Measurements from ENCODE around the gene LYZL6.

GRCh38 chr17:35982409-35983191 lies 39.1 kb upstream of the LYZL6 start:
- TF ChIP-seq CTCF (optimal IDR thresholded peaks at IDR 0.05 in 1 of 3, IDR thresholded peaks at IDR 0.05 in 1 of 3, conservative IDR thresholded peaks at IDR 0.05 in 1 of 3; ENCODE audit: extremely low read depth in 1 of 3, insufficient read depth in 2 of 3, low read length in 3 of 3) (no peak), EZH2 (IDR thresholded peaks at IDR 0.05; ENCODE audit: low read length) (no peak)
